ENCODE measurements around the gene BCL2. TPM values are rescaled to one million over a fixed set of nuclear protein-coding genes. Genes with fewer than 3 reads are reported as not detected.

Gene BCL2
- polyA plus RNA-seq, result 1 to 10 TPM in 3 of 4 donors, under 1 TPM in 1; 0.89 to 7.2 (median 3.8) TPM
- long read RNA-seq, donor 1, result 0 reads
- long read RNA-seq, donor 2, full-length matches to known transcripts, result 3 of 3 reads
- long read RNA-seq, donor 2, partial matches to known transcripts, result 0 of 3 reads
- long read RNA-seq, donor 2, other reads (novel, unspliced or antisense), result 0 of 3 reads
- long read RNA-seq, donor 3, full-length matches to known transcripts, result 3 of 3 reads
- long read RNA-seq, donor 3, partial matches to known transcripts, result 0 of 3 reads
- long read RNA-seq, donor 3, other reads (novel, unspliced or antisense), result 0 of 3 reads
- long read RNA-seq, donor 4, result 0 reads
- long read RNA-seq, donor 5, full-length matches to known transcripts, result 1 of 1 reads
- long read RNA-seq, donor 5, partial matches to known transcripts, result 0 of 1 reads
- long read RNA-seq, donor 5, other reads (novel, unspliced or antisense), result 0 of 1 reads
- long read RNA-seq, donor 6, full-length matches to known transcripts, result 2 of 2 reads
- long read RNA-seq, donor 6, partial matches to known transcripts, result 0 of 2 reads
- long read RNA-seq, donor 6, other reads (novel, unspliced or antisense), result 0 of 2 reads
- long read RNA-seq, donor 7, full-length matches to known transcripts, result 5 of 5 reads
- long read RNA-seq, donor 7, partial matches to known transcripts, result 0 of 5 reads
- long read RNA-seq, donor 7, other reads (novel, unspliced or antisense), result 0 of 5 reads
- long read RNA-seq, donor 8, full-length matches to known transcripts, result 1 of 1 reads
- long read RNA-seq, donor 8, partial matches to known transcripts, result 0 of 1 reads
- long read RNA-seq, donor 8, other reads (novel, unspliced or antisense), result 0 of 1 reads
- long read RNA-seq, donor 9, full-length matches to known transcripts, result 1 of 1 reads
- long read RNA-seq, donor 9, partial matches to known transcripts, result 0 of 1 reads
- long read RNA-seq, donor 9, other reads (novel, unspliced or antisense), result 0 of 1 reads
- long read RNA-seq, donor 10, full-length matches to known transcripts, result 3 of 3 reads
- long read RNA-seq, donor 10, partial matches to known transcripts, result 0 of 3 reads
- long read RNA-seq, donor 10, other reads (novel, unspliced or antisense), result 0 of 3 reads

- no peaks in the 10 kb centered on the region for H3K9me3 ChIP-seq (ENCODE audit: control insufficient read depth in 2 of 2, insufficient read depth in 1 of 2, low read depth in 1 of 2, low read length in 1 of 2)
- H3K27ac ChIP-seq (ENCODE audit: low read depth in 1 of 3, low read length in 2 of 3), result peak within 1 kb of the TSS; percentile 30 to 91 (median 75)
- no peak for FAIRE-seq
These were observed at the start of gene BCL2 for GRCh38 chr18:63319383-63320122. Gene BCL2 (minus strand): TSS chr18:63319769.

GRCh38 chr18:63368611-63369010 lies 49.0 kb upstream of the BCL2 start:
- peaks cover 0 to 5% (median 3%) of the 10 kb centered on the region in 3 donors for H3K4me1 ChIP-seq (ENCODE audit: control insufficient read depth in 3 of 3, insufficient read depth in 2 of 3, low read depth in 1 of 3, low read length in 2 of 3)
- H3K36me3 ChIP-seq (ENCODE audit: control insufficient read depth in 3 of 3, insufficient read depth in 2 of 3, low read depth in 1 of 3, low read length in 3 of 3), result no peaks in the 10 kb centered on the region
- DNase-seq (no peak), FAIRE-seq (no peak)
- H3K27me3 ChIP-seq (ENCODE audit: control insufficient read depth in 3 of 3, insufficient read depth in 3 of 3, low read length in 3 of 3), result no peaks in the 10 kb centered on the region
- H3K27ac ChIP-seq (ENCODE audit: low read depth in 1 of 3, low read length in 2 of 3), result no peak overlapping the region
- WGBS, 3 donors, result 81 to 94% (median 93%) methylated on average over 4 of the region's 4 CpGs
- no peak overlapping the region for H3K4me3 ChIP-seq (ENCODE audit: low read depth in 1 of 3, low read length in 3 of 3)
- peaks cover 0 to 7% of the 10 kb centered on the region in 2 donors for H3K9me3 ChIP-seq (ENCODE audit: control insufficient read depth in 2 of 2, insufficient read depth in 1 of 2, low read depth in 1 of 2, low read length in 1 of 2)

More at GRCh38 chr18:63319383-63320122, at the start of gene BCL2:
- Histone ChIP-seq H3K36me3 (ENCODE audit: control insufficient read depth in 3 of 3, insufficient read depth in 2 of 3, low read depth in 1 of 3, low read length in 3 of 3) (no peaks in the 10 kb centered on the region), H3K27me3 (ENCODE audit: control insufficient read depth in 3 of 3, insufficient read depth in 3 of 3, low read length in 3 of 3) (no peaks in the 10 kb centered on the region), H3K4me1 (ENCODE audit: control insufficient read depth in 3 of 3, insufficient read depth in 2 of 3, low read depth in 1 of 3, low read length in 2 of 3) (peaks cover 0 to 18% (median 11%) of the 10 kb centered on the region in 3 donors), H3K4me3 (ENCODE audit: low read depth in 1 of 3, low read length in 3 of 3) (peak within 1 kb of the TSS; percentile 85 to 94 (median 91))
- DNase-seq, result peak; percentile 38 to 61
- 0 to 1% (median 0%) methylated on average over 45 to 78 of the region's 78 CpGs for WGBS, 3 donors

GRCh38 chr18:63367053-63367953 lies 47.7 kb upstream of the BCL2 start, which contains the start of gene KDSR:
Gene KDSR (minus strand): TSS chr18:63367206. CDS start chr18:63367118, 88 bp downstream.
- H3K9me3 ChIP-seq (ENCODE audit: control insufficient read depth in 2 of 2, insufficient read depth in 1 of 2, low read depth in 1 of 2, low read length in 1 of 2), result peaks cover 0 to 7% of the 10 kb centered on the region in 2 donors
- H3K27me3 ChIP-seq (ENCODE audit: control insufficient read depth in 3 of 3, insufficient read depth in 3 of 3, low read length in 3 of 3), result no peaks in the 10 kb centered on the region
- peak; percentile 94 to 98 for DNase-seq
- H3K36me3 ChIP-seq (ENCODE audit: control insufficient read depth in 3 of 3, insufficient read depth in 2 of 3, low read depth in 1 of 3, low read length in 3 of 3), result peaks cover 0 to 3% (median under 1%) of the 10 kb centered on the region in 3 donors
- WGBS, 3 donors, result 0 to 1% (median 0%) methylated on average over 51 to 90 of the region's 90 CpGs
- peaks cover 0 to 5% (median 3%) of the 10 kb centered on the region in 3 donors for H3K4me1 ChIP-seq (ENCODE audit: control insufficient read depth in 3 of 3, insufficient read depth in 2 of 3, low read depth in 1 of 3, low read length in 2 of 3)
- peak within 1 kb of the TSS; percentile 90 to 99 (median 94) for H3K4me3 ChIP-seq (ENCODE audit: low read depth in 1 of 3, low read length in 3 of 3)
- H3K27ac ChIP-seq (ENCODE audit: low read depth in 1 of 3, low read length in 2 of 3), result peak within 1 kb of the TSS; percentile 89 to 98 (median 97)
- FAIRE-seq, result no peak

- WGBS, 3 donors, result 1% methylated on average over 60 to 65 of the region's 65 CpGs
- H3K9me3 ChIP-seq (ENCODE audit: control insufficient read depth in 2 of 2, insufficient read depth in 1 of 2, low read depth in 1 of 2, low read length in 1 of 2), result peaks cover 0 to 7% of the 10 kb centered on the region in 2 donors
- peak; percentile 80 to 81 for DNase-seq
- H3K4me3 ChIP-seq (ENCODE audit: low read depth in 1 of 3, low read length in 3 of 3), result peak overlapping the region; percentile 90 to 99 (median 94)
- H3K27me3 ChIP-seq (ENCODE audit: control insufficient read depth in 3 of 3, insufficient read depth in 3 of 3, low read length in 3 of 3), result no peaks in the 10 kb centered on the region
- H3K36me3 ChIP-seq (ENCODE audit: control insufficient read depth in 3 of 3, insufficient read depth in 2 of 3, low read depth in 1 of 3, low read length in 3 of 3), result peaks cover 4 to 9% (median 7%) of the 10 kb centered on the region in 3 donors
- peak overlapping the region; percentile 89 to 97 (median 91) for H3K27ac ChIP-seq (ENCODE audit: low read depth in 1 of 3, low read length in 2 of 3)
- H3K4me1 ChIP-seq (ENCODE audit: control insufficient read depth in 3 of 3, insufficient read depth in 2 of 3, low read depth in 1 of 3, low read length in 2 of 3), result peaks cover 0 to 5% (median 3%) of the 10 kb centered on the region in 3 donors
- FAIRE-seq, result no peak
These were observed 46.9 kb upstream of the BCL2 start for GRCh38 chr18:63366213-63367052.

- peak overlapping the region; percentile 90 to 99 (median 94) for H3K4me3 ChIP-seq (ENCODE audit: low read depth in 1 of 3, low read length in 3 of 3)
- peaks cover 0 to 5% (median 3%) of the 10 kb centered on the region in 3 donors for H3K4me1 ChIP-seq (ENCODE audit: control insufficient read depth in 3 of 3, insufficient read depth in 2 of 3, low read depth in 1 of 3, low read length in 2 of 3)
- no peaks in the 10 kb centered on the region for H3K27me3 ChIP-seq (ENCODE audit: control insufficient read depth in 3 of 3, insufficient read depth in 3 of 3, low read length in 3 of 3)
- 0 to 3% (median 0%) methylated on average over 12 of the region's 12 CpGs for WGBS, 3 donors
- peak overlapping the region in 2 of 3 donors; percentile 60 to 91 for H3K27ac ChIP-seq (ENCODE audit: low read depth in 1 of 3, low read length in 2 of 3)
- FAIRE-seq (no peak), DNase-seq (no peak)
- H3K9me3 ChIP-seq (ENCODE audit: control insufficient read depth in 2 of 2, insufficient read depth in 1 of 2, low read depth in 1 of 2, low read length in 1 of 2), result peaks cover 0 to 7% of the 10 kb centered on the region in 2 donors
- peaks cover 4 to 14% (median 7%) of the 10 kb centered on the region in 3 donors for H3K36me3 ChIP-seq (ENCODE audit: control insufficient read depth in 3 of 3, insufficient read depth in 2 of 3, low read depth in 1 of 3, low read length in 3 of 3)
These were observed 46.3 kb upstream of the BCL2 start for GRCh38 chr18:63365876-63366212.

- H3K27me3 ChIP-seq (ENCODE audit: control insufficient read depth in 3 of 3, insufficient read depth in 3 of 3, low read length in 3 of 3), result no peaks in the 10 kb centered on the region
- H3K9me3 ChIP-seq (ENCODE audit: control insufficient read depth in 2 of 2, insufficient read depth in 1 of 2, low read depth in 1 of 2, low read length in 1 of 2), result peaks cover 0 to under 1% of the 10 kb centered on the region in 2 donors
- FAIRE-seq, result no peak
- H3K27ac ChIP-seq (ENCODE audit: low read depth in 1 of 3, low read length in 2 of 3), result no peak overlapping the region
- H3K4me3 ChIP-seq (ENCODE audit: low read depth in 1 of 3, low read length in 3 of 3), result no peak overlapping the region
- WGBS, 3 donors, result 69 to 71% (median 71%) methylated on average over 2 of the region's 2 CpGs
- no peak for DNase-seq
- H3K4me1 ChIP-seq (ENCODE audit: control insufficient read depth in 3 of 3, insufficient read depth in 2 of 3, low read depth in 1 of 3, low read length in 2 of 3), result peaks cover 0 to 5% (median 3%) of the 10 kb centered on the region in 3 donors
- H3K36me3 ChIP-seq (ENCODE audit: control insufficient read depth in 3 of 3, insufficient read depth in 2 of 3, low read depth in 1 of 3, low read length in 3 of 3), result peaks cover 4 to 20% (median 11%) of the 10 kb centered on the region in 3 donors
These were observed 44.4 kb upstream of the BCL2 start for GRCh38 chr18:63363951-63364350.
